HFF-Myc (cell line): ENCODE results near the gene PAX2.

Experiments
- DNase-seq: peaks from one replicate; pipeline ENCODE4 v3.0.0-alpha.2; 2011; ENCODE audit warnings: low read depth; ENCODE audit errors: extremely low read depth
- H3K4me3 ChIP-seq: replicated peaks from 2 replicates; pipeline ENCODE4 v1.5.1; 2011; ENCODE audit warnings: low read depth, mild to moderate bottlenecking, control low read depth, low read length
- CTCF ChIP-seq: IDR thresholded peaks from 2 replicates; pipeline ENCODE4 v1.5.1; 2012; ENCODE audit warnings: mild to moderate bottlenecking, low read depth, low read length, control low read depth; ENCODE audit errors: missing control alignments

PAX2 gene

GRCh38 chr10:100760726-100761125, 15.3 kb downstream of the PAX2 start:
- no peak for DNase-seq
- no peak for TF ChIP-seq CTCF
- H3K4me3 ChIP-seq, result no peak overlapping the region

- TF ChIP-seq CTCF, result no peak
- no peak overlapping the region for H3K4me3 ChIP-seq
- DNase-seq, result no peak
Observed at GRCh38 chr10:100761191-100761590, 15.8 kb downstream of the PAX2 start.

- H3K4me3 ChIP-seq, result no peak overlapping the region
- TF ChIP-seq CTCF, result no peak
- no peak for DNase-seq
Observed at GRCh38 chr10:100763043-100763747, 17.8 kb downstream of the PAX2 start.

GRCh38 chr10:100766693-100767421, 21.5 kb downstream of the PAX2 start:
- no peak for DNase-seq
- TF ChIP-seq CTCF, result no peak
- no peak overlapping the region for H3K4me3 ChIP-seq

GRCh38 chr10:100767422-100767775, 22.0 kb downstream of the PAX2 start:
- DNase-seq, result no peak
- no peak for TF ChIP-seq CTCF
- no peak overlapping the region for H3K4me3 ChIP-seq

GRCh38 chr10:100769481-100769880, 24.1 kb downstream of the PAX2 start:
- no peak for DNase-seq
- no peak for TF ChIP-seq CTCF

GRCh38 chr10:100773646-100774045, 28.3 kb downstream of the PAX2 start:
- no peak overlapping the region for H3K4me3 ChIP-seq
- TF ChIP-seq CTCF, result no peak
- no peak for DNase-seq

More at GRCh38 chr10:100769481-100769880, 24.1 kb downstream of the PAX2 start:
- H3K4me3 ChIP-seq, result no peak overlapping the region
